Fibroblast of pulmonary artery (primary cell): Measurements from ENCODE around the gene MC1R.
"Not testable (repeated sequence)": the region's sequence is repeated elsewhere in the genome, so short reads cannot be mapped to it uniquely, and the experiment has no call there.

Source experiments
- DNase-seq: peaks from one replicate; pipeline ENCODE4 v3.0.0-alpha.2; 2010; ENCODE audit warnings: low read depth
- H3K4me3 ChIP-seq: replicated peaks from 2 replicates; pipeline ENCODE4 v1.5.1; 2011; ENCODE audit warnings: low read depth, mild to moderate bottlenecking, control low read depth, low read length, moderate library complexity
- CTCF ChIP-seq: IDR thresholded peaks from 2 replicates; pipeline ENCODE4 v1.5.1; 2011; ENCODE audit warnings: mild to moderate bottlenecking, control low read depth, low read length, inconsistent platforms; ENCODE audit errors: missing control alignments

The MC1R gene

GRCh38 chr16:89918453-89919347, at the start of gene MC1R:
TSS of gene MC1R (plus strand) at chr16:89918862. CDS start at chr16:89919259, 397 bp downstream.
- TF ChIP-seq CTCF, result peak; percentile 57
- H3K4me3 ChIP-seq, result peak within 1 kb of the TSS; percentile 44
- DNase-seq, result peak; percentile 51

- H3K4me3 ChIP-seq, result no peak overlapping the region
- no peak for DNase-seq
- no peak for TF ChIP-seq CTCF
These were observed 48.8 kb upstream of the MC1R start for GRCh38 chr16:89869911-89870310.

- no peak for TF ChIP-seq CTCF
- no peak overlapping the region for H3K4me3 ChIP-seq
- no peak for DNase-seq
These were observed 48.2 kb upstream of the MC1R start for GRCh38 chr16:89870440-89870839.

GRCh38 chr16:89871895-89872294, 46.8 kb upstream of the MC1R start:
- H3K4me3 ChIP-seq, result no peak overlapping the region
- no peak for TF ChIP-seq CTCF
- no peak for DNase-seq

GRCh38 chr16:89873109-89873971, 45.3 kb upstream of the MC1R start, which contains the start of gene TCF25:
TSS of gene TCF25 (plus strand) at chr16:89873592. CDS start at chr16:89873668, 76 bp downstream.
- TF ChIP-seq CTCF, result no peak
- peak; percentile 87 for DNase-seq

GRCh38 chr16:89873972-89874689, 44.5 kb upstream of the MC1R start:
- peak overlapping the region; percentile 91 for H3K4me3 ChIP-seq
- peak; percentile 98 for DNase-seq
- TF ChIP-seq CTCF, result no peak

More at GRCh38 chr16:89873109-89873971, 45.3 kb upstream of the MC1R start, which contains the start of gene TCF25:
- peak within 1 kb of the TSS; percentile 91 for H3K4me3 ChIP-seq

- not testable (repeated sequence) for DNase-seq, H3K4me3 ChIP-seq
These were observed 39.5 kb upstream of the MC1R start for GRCh38 chr16:89879123-89879522.
